Activated naive CD4-positive, alpha-beta T cell treated with anti-CD3 and anti-CD28 coated beads, Interleukin-2, amount 50 U/mL, for 24 hours (primary cell): Measurements from ENCODE around the gene PALM2AKAP2.
"Not testable (repeated sequence)": the region's sequence is repeated elsewhere in the genome, so short reads cannot be mapped to it uniquely, and the experiment has no call there.

ENCODE experiments used
- H3K27ac Mint-ChIP-seq: one replicate; pipeline ENCODE4 v1.8.0; 2021; ENCODE audit warnings: mild to moderate bottlenecking, mixed read lengths
- H3K27me3 Mint-ChIP-seq: one replicate; pipeline ENCODE4 v1.8.0; 2021; ENCODE audit warnings: mixed read lengths
- H3K36me3 Mint-ChIP-seq: one replicate; pipeline ENCODE4 v1.8.0; 2021; ENCODE audit warnings: mixed read lengths
- H3K4me1 Mint-ChIP-seq: one replicate; pipeline ENCODE4 v1.8.0; 2021; ENCODE audit warnings: mixed read lengths
- H3K4me3 Mint-ChIP-seq: one replicate; pipeline ENCODE4 v1.8.0; 2021; ENCODE audit warnings: mild to moderate bottlenecking, mixed read lengths
- H3K9me3 Mint-ChIP-seq: one replicate; pipeline ENCODE4 v1.8.0; 2021; ENCODE audit warnings: mixed read lengths

PALM2AKAP2 gene

GRCh38 chr9:109812818-109813281 lies 32.9 kb downstream of the PALM2AKAP2 start:
- Mint-ChIP-seq H3K4me1 (no peaks in the 10 kb centered on the region), H3K9me3 (peaks cover 4% of the 10 kb centered on the region), H3K27me3 (peaks cover 4% of the 10 kb centered on the region), H3K27ac (no peak overlapping the region), H3K36me3 (no peaks in the 10 kb centered on the region), H3K4me3 (no peak overlapping the region)

GRCh38 chr9:109813303-109813702 lies 33.3 kb downstream of the PALM2AKAP2 start:
- Mint-ChIP-seq H3K4me3 (no peak overlapping the region), H3K27me3 (peaks cover 6% of the 10 kb centered on the region), H3K36me3 (no peaks in the 10 kb centered on the region), H3K27ac (no peak overlapping the region), H3K4me1 (no peaks in the 10 kb centered on the region), H3K9me3 (peaks cover 4% of the 10 kb centered on the region)

DNA sequence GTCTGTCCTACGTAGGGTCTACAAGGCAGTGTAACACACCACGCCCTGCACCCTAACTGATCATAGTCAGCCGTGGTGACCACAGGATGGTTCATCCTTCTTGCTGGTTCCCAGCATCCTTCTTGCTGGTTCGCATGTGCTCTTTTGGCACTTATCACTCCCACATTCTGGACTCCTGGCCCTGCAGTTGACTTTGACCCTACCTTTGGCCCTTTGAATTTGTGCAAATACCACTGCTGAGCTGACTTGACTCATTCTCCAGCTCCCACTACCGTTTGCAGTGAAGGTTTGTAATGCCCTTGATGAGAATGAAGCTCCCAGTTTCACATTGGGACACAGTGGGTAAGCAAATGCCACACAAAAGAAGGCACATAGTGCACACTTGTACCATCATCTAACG lies 33.8 kb downstream of the PALM2AKAP2 start:
- H3K4me1 Mint-ChIP-seq: no peaks in the 10 kb centered on the region
- peaks cover 4% of the 10 kb centered on the region for H3K9me3 Mint-ChIP-seq
- H3K27me3 Mint-ChIP-seq: peaks cover 6% of the 10 kb centered on the region
- no peak overlapping the region for H3K27ac Mint-ChIP-seq
- H3K4me3 Mint-ChIP-seq: no peak overlapping the region
- H3K36me3 Mint-ChIP-seq: no peaks in the 10 kb centered on the region

DNA sequence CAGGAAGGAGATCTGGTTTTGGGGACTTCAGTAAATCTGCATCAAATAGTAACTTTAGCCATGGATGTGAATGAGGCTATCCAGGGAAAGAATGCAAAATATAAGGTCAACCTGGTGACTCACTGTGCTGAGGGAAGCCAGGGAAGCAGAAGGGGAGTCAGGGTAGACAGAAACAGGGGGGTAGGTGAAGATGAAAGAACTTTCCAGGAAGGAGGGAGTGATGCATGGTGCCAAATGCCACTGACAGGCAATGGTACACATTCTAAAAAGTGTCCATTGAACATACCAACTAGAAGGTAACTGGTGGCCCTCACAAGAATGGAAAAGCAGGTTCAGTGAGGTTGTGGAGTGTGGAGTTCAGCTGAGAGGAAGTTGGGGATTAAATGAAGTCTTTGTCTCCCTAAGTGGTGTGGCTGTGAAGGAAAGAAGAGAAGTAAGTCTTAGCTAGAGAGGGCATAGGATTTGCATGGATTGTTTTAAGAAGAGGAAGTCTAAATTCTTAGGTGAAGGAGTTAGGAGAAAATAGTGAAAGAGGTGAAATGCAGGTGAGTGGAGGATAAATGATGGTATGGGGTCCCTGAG lies 35.5 kb downstream of the PALM2AKAP2 start:
- no peak overlapping the region for H3K27ac Mint-ChIP-seq
- no peaks in the 10 kb centered on the region for H3K36me3 Mint-ChIP-seq
- peaks cover 2% of the 10 kb centered on the region for H3K9me3 Mint-ChIP-seq
- peaks cover 6% of the 10 kb centered on the region for H3K27me3 Mint-ChIP-seq
- no peaks in the 10 kb centered on the region for H3K4me1 Mint-ChIP-seq
- no peak overlapping the region for H3K4me3 Mint-ChIP-seq

DNA sequence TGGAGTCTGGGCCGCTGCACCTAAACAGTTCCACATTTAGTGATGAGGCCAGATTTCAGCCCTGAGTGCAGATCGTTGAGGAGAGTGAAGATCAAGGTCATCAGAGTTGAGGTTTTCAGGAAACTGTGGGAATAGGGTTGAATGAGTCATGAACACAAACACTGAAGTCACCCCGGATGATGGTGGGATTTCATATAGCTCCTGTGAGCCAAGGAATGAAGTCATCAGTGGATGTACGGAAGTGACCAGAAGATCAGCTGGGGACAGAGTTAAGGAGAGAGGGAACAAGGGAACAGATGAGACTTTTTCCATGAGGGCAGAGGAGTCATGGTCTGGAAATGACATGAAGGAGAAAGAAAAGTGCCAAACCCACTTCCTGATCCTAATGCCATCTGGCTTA lies 36.5 kb downstream of the PALM2AKAP2 start:
- no peaks in the 10 kb centered on the region for H3K36me3 Mint-ChIP-seq
- no peak overlapping the region for H3K4me3 Mint-ChIP-seq
- peaks cover 5% of the 10 kb centered on the region for H3K27me3 Mint-ChIP-seq
- H3K27ac Mint-ChIP-seq: no peak overlapping the region
- H3K4me1 Mint-ChIP-seq: no peaks in the 10 kb centered on the region
- H3K9me3 Mint-ChIP-seq: no peaks in the 10 kb centered on the region

GRCh38 chr9:109817146-109817845 lies 37.3 kb downstream of the PALM2AKAP2 start:
- H3K4me1 Mint-ChIP-seq: no peaks in the 10 kb centered on the region

DNA sequence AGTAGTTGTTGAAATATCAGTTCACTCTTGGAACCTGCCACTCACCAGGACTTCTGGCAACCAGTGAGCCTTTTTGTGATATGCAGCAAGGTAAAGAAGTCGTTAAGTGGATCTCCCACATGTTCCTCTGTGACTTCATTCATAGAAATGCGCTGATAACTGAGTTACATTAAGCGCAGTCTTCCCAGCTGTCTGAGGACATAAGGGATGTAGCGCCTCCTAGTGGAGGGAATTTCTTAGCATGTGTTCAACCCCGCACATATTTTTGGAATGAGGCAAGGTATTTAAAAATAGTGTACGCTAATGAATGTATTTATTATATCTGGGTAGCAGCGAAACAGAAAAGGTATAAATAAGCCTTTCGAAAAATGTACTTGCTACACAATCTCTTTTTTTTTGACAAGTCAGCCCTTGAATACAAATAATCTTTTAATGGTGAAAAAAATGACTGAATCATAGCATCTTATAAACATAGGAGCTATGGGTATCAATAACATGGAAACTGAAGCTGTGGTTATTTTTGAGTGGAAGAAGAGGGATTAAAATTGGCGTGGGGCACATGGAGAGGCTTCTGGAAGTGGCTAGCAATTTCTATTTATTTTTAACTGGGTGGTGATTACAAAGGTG lies 38.0 kb downstream of the PALM2AKAP2 start:
- H3K4me1 Mint-ChIP-seq: no peaks in the 10 kb centered on the region
- no peak overlapping the region for H3K4me3 Mint-ChIP-seq
- H3K9me3 Mint-ChIP-seq: no peaks in the 10 kb centered on the region
- no peak overlapping the region for H3K27ac Mint-ChIP-seq
- peaks cover 7% of the 10 kb centered on the region for H3K27me3 Mint-ChIP-seq
- no peaks in the 10 kb centered on the region for H3K36me3 Mint-ChIP-seq

More at GRCh38 chr9:109817146-109817845, 37.3 kb downstream of the PALM2AKAP2 start:
- Mint-ChIP-seq H3K9me3 (no peaks in the 10 kb centered on the region), H3K36me3 (no peaks in the 10 kb centered on the region), H3K4me3 (no peak overlapping the region), H3K27ac (no peak overlapping the region), H3K27me3 (peaks cover 7% of the 10 kb centered on the region)

- Mint-ChIP-seq H3K27ac (no peak overlapping the region), H3K9me3 (no peaks in the 10 kb centered on the region), H3K36me3 (no peaks in the 10 kb centered on the region)
Measured at GRCh38 chr9:109821711-109822110, 41.7 kb downstream of the PALM2AKAP2 start.

GRCh38 chr9:109825383-109825782 lies 45.4 kb downstream of the PALM2AKAP2 start:
- H3K4me1 Mint-ChIP-seq, H3K36me3 Mint-ChIP-seq, H3K27me3 Mint-ChIP-seq, H3K9me3 Mint-ChIP-seq, H3K4me3 Mint-ChIP-seq, H3K27ac Mint-ChIP-seq: not testable (repeated sequence)

More at GRCh38 chr9:109821711-109822110, 41.7 kb downstream of the PALM2AKAP2 start:
- Mint-ChIP-seq H3K27me3 (peaks cover 9% of the 10 kb centered on the region), H3K4me3 (no peak overlapping the region), H3K4me1 (no peaks in the 10 kb centered on the region)

GRCh38 chr9:109826559-109826958 lies 46.6 kb downstream of the PALM2AKAP2 start:
- Mint-ChIP-seq H3K4me3 (no peak overlapping the region), H3K27ac (no peak overlapping the region), H3K4me1 (no peaks in the 10 kb centered on the region), H3K27me3 (peaks cover 6% of the 10 kb centered on the region), H3K36me3 (no peaks in the 10 kb centered on the region), H3K9me3 (no peaks in the 10 kb centered on the region)

GRCh38 chr9:109828254-109828653 lies 48.3 kb downstream of the PALM2AKAP2 start:
- H3K27ac Mint-ChIP-seq: no peak overlapping the region
- H3K9me3 Mint-ChIP-seq: no peaks in the 10 kb centered on the region
- no peaks in the 10 kb centered on the region for H3K36me3 Mint-ChIP-seq
- peaks cover 6% of the 10 kb centered on the region for H3K27me3 Mint-ChIP-seq
- H3K4me3 Mint-ChIP-seq: no peak overlapping the region
- H3K4me1 Mint-ChIP-seq: no peaks in the 10 kb centered on the region
